ENCODE results near the gene EPN3.

- TF ChIP-seq RAD21 (IDR thresholded peaks at IDR 0.05; ENCODE audit: low read depth) (no peak), FOXM1 (IDR thresholded peaks at IDR 0.05; ENCODE audit: borderline replicate concordance, low read depth) (no peak), EP300 (IDR thresholded peaks at IDR 0.05; ENCODE audit: borderline replicate concordance) (no peak), YY1 (IDR thresholded peaks at IDR 0.05; ENCODE audit: low read depth) (no peak), REST (IDR thresholded peaks at IDR 0.05; ENCODE audit: low read depth) (no peak), TAF1 (IDR thresholded peaks at IDR 0.05; ENCODE audit: low read depth) (no peak), USF1 (IDR thresholded peaks at IDR 0.05) (no peak), MAX (IDR thresholded peaks at IDR 0.05) (no peak), NFIC (IDR thresholded peaks at IDR 0.05) (no peak), TEAD4 (IDR thresholded peaks at IDR 0.05) (no peak), TCF12 (IDR thresholded peaks at IDR 0.05; ENCODE audit: low read depth) (no peak), CEBPB (IDR thresholded peaks at IDR 0.05) (no peak), ZBTB7A (IDR thresholded peaks at IDR 0.05; ENCODE audit: low read depth) (no peak), CREB1 (IDR thresholded peaks at IDR 0.05; ENCODE audit: low read depth) (no peak)
These were observed 48.0 kb upstream of the EPN3 start for GRCh38 chr17:50484386-50485155.

Data from Ishikawa (cell line).